Cardiac muscle cell (in vitro differentiated cells and primary cell): Measurements from ENCODE around the gene SENP7. TPM values are rescaled to one million over a fixed set of nuclear protein-coding genes. Genes with fewer than 3 reads are reported as not detected.

Experiments used
- polyA plus RNA-seq: library from polyadenylated mRNA; unstranded; fragments of >200 nt; fragmentation: Nextera tagmentation; extraction: Ambion mirVana; gene quantifications from 2 replicates; pipeline ENCODE4 v1.2.1, GENCODE V29; 2016
- total RNA-seq: library from RNA; depleted of rRNA; stranded (reverse); fragments of >200 nt; gene quantifications from 2 replicates; pipeline ENCODE4 v1.2.3, GENCODE V29; 2016

Gene SENP7
- total and polyA plus RNA-seq, 2 experiments from 2014 or later, result 8.2 to 18.9 TPM

Other genes with a start within 250 kb of the SENP7 start
- 0.33 and 0.49 TPM in 2 replicates for gene IMPG2, start 192.6 kb downstream of the SENP7 start, total RNA-seq
- 0.12 TPM in 1 of 2 replicates, not detected in the other for gene IMPG2, start 192.6 kb downstream of the SENP7 start, polyA plus RNA-seq
- gene TRMT10C, start 48.7 kb upstream of the SENP7 start, total RNA-seq, result 20.8 and 23.1 TPM in 2 replicates
- gene TRMT10C, start 48.7 kb upstream of the SENP7 start, polyA plus RNA-seq, result 40.1 and 40.6 TPM in 2 replicates
- 47.6 and 64.5 TPM in 2 replicates for gene PCNP, start 61.0 kb upstream of the SENP7 start, total RNA-seq
- 119 and 157 TPM in 2 replicates for gene PCNP, start 61.0 kb upstream of the SENP7 start, polyA plus RNA-seq
- 9.0 and 15.8 TPM in 2 replicates for gene ZBTB11, start 163.9 kb upstream of the SENP7 start, total RNA-seq
- 7.3 and 8.7 TPM in 2 replicates for gene ZBTB11, start 163.9 kb upstream of the SENP7 start, polyA plus RNA-seq
- 1,120 and 1,418 TPM in 2 replicates for gene RPL24, start 173.5 kb upstream of the SENP7 start, total RNA-seq
- 557 and 617 TPM in 2 replicates for gene RPL24, start 173.5 kb upstream of the SENP7 start, polyA plus RNA-seq
- gene CEP97, start 211.4 kb upstream of the SENP7 start, total RNA-seq, result 11.8 and 20.4 TPM in 2 replicates
- gene CEP97, start 211.4 kb upstream of the SENP7 start, polyA plus RNA-seq, result 3.4 and 7.7 TPM in 2 replicates